Measurements from ENCODE around the gene PTGS1.

PTGS1 gene

GRCh38 chr9:122367774-122368460, 2.9 kb upstream of the PTGS1 start:
- intact Hi-C loops (cut with DNase I), result no loop called here
- no peak for DNase-seq

GRCh38 chr9:122368642-122369041, 2.2 kb upstream of the PTGS1 start:
- DNase-seq, result no peak
- intact Hi-C loops (cut with DNase I), result no loop called here

GRCh38 chr9:122370303-122370702, 521 bp upstream of the PTGS1 start:
- peak in 8 of 42 donors; percentile 16 to 53 (median 28) for DNase-seq
- intact Hi-C loops (cut with DNase I), result no loop called here

GRCh38 chr9:122371846-122372245, 1.0 kb downstream of the PTGS1 start:
- intact Hi-C loops (cut with DNase I), result no loop called here
- DNase-seq, result no peak

GRCh38 chr9:122372856-122373845, 2.3 kb downstream of the PTGS1 start:
- intact Hi-C loops (cut with DNase I), result no loop called here
- DNase-seq, result no peak

GRCh38 chr9:122374885-122375420, 4.1 kb downstream of the PTGS1 start:
- intact Hi-C loops (cut with DNase I), result no loop called here
- peak in 18 of 42 donors; percentile 8 to 55 (median 32) for DNase-seq

GRCh38 chr9:122376796-122377195, 6.0 kb downstream of the PTGS1 start:
- DNase-seq, result no peak
- intact Hi-C loops (cut with DNase I), result no loop called here

- no peak for DNase-seq
- intact Hi-C loops (cut with DNase I), result no loop called here
Measured at GRCh38 chr9:122377241-122378164, 6.7 kb downstream of the PTGS1 start.

GRCh38 chr9:122378236-122378635, 7.4 kb downstream of the PTGS1 start:
- intact Hi-C loops (cut with DNase I), result no loop called here
- DNase-seq, result no peak

- no peak for DNase-seq
- intact Hi-C loops (cut with DNase I), result no loop called here
Measured at GRCh38 chr9:122379340-122379739, 8.5 kb downstream of the PTGS1 start.

GRCh38 chr9:122380293-122380692, 9.5 kb downstream of the PTGS1 start:
- intact Hi-C loops (cut with DNase I), result no loop called here
- DNase-seq, result no peak

- no peak for DNase-seq
- intact Hi-C loops (cut with DNase I), result no loop called here
Measured at GRCh38 chr9:122381206-122381950, 10.6 kb downstream of the PTGS1 start.

- intact Hi-C loops (cut with DNase I), result no loop called here
Measured at GRCh38 chr9:122382901-122383850, 12.4 kb downstream of the PTGS1 start.

GRCh38 chr9:122383992-122384461, 13.2 kb downstream of the PTGS1 start:
- intact Hi-C loops (cut with DNase I), result no loop called here
- DNase-seq, result peak in 2 of 42 donors; percentile 3 to 22

More at GRCh38 chr9:122382901-122383850, 12.4 kb downstream of the PTGS1 start:
- DNase-seq, result peak in 2 of 42 donors; percentile 5 to 19

GRCh38 chr9:122386311-122386872, 15.6 kb downstream of the PTGS1 start:
- DNase-seq, result peak in 3 of 42 donors; percentile 5 to 29 (median 19)
- intact Hi-C loops (cut with DNase I), result no loop called here

- intact Hi-C loops (cut with DNase I), result no loop called here
- peak in 2 of 42 donors; percentile 2 to 6 for DNase-seq
Measured at GRCh38 chr9:122387536-122387935, 16.7 kb downstream of the PTGS1 start.

Measured in head of caudate nucleus (tissue), 42 donors.